ENCODE measurements around the gene PTPN4.

DNA sequence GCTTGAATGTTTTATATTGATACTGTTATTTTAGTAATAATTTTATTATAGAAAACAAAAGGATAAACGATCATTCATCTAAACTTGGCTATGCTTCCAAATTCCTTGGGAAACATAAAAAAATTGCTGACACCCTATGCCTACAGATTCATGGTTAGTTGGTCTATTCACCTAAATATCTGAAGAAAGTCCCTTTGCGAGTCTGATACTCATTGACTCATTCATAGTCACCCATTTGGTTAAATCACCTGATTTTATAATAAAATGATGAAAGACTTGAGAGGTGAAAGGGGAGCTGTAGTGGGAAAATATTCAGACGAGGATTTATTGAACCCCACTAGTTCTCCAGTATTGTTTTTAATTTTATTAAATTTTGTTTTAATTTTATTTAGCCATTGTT is 112.0 kb downstream of the PTPN4 start:
- TF ChIP-seq YY1 (IDR thresholded peaks at IDR 0.05; ENCODE audit: insufficient read depth, insufficient read length) (no peak), SUZ12 (IDR thresholded peaks at IDR 0.05; ENCODE audit: extremely low read depth, insufficient read depth, insufficient read length) (no peak), ZNF274 (IDR thresholded peaks at IDR 0.05; ENCODE audit: low read depth, low read length) (no peak)

All from NT2/D1 (cell line).